Measurements from ENCODE around the gene LYPD3.

LYPD3 gene

GRCh38 chr19:43483281-43483680, 17.9 kb upstream of the LYPD3 start:
- DNase-seq = no peak

- no peak for DNase-seq
Measured at GRCh38 chr19:43482193-43482592, 16.8 kb upstream of the LYPD3 start.

GRCh38 chr19:43481701-43482100, 16.3 kb upstream of the LYPD3 start:
- DNase-seq = no peak

- no peak for DNase-seq
Measured at GRCh38 chr19:43480574-43480973, 15.2 kb upstream of the LYPD3 start.

- no peak for DNase-seq
Measured at GRCh38 chr19:43479961-43480561, 14.7 kb upstream of the LYPD3 start.

GRCh38 chr19:43479226-43479625, 13.8 kb upstream of the LYPD3 start:
- no peak for DNase-seq

- no peak for DNase-seq
Measured at GRCh38 chr19:43478323-43478722, 12.9 kb upstream of the LYPD3 start.

- DNase-seq = peak; percentile 87
Measured at GRCh38 chr19:43476606-43477005, 11.2 kb upstream of the LYPD3 start.

GRCh38 chr19:43474986-43475705, 9.7 kb upstream of the LYPD3 start:
- DNase-seq = peak; percentile 91

GRCh38 chr19:43474487-43474886, 9.1 kb upstream of the LYPD3 start:
- no peak for DNase-seq

- DNase-seq = no peak
Measured at GRCh38 chr19:43471091-43471490, 5.7 kb upstream of the LYPD3 start.

GRCh38 chr19:43470288-43470687, 4.9 kb upstream of the LYPD3 start:
- peak; percentile 63 for DNase-seq

GRCh38 chr19:43469160-43469480, 3.7 kb upstream of the LYPD3 start:
- DNase-seq = no peak

- no peak for DNase-seq
Measured at GRCh38 chr19:43468354-43469159, 3.1 kb upstream of the LYPD3 start.

- peak; percentile 67 for DNase-seq
Measured at GRCh38 chr19:43467730-43468129, 2.3 kb upstream of the LYPD3 start.

- no peak for DNase-seq
Measured at GRCh38 chr19:43467276-43467675, 1.9 kb upstream of the LYPD3 start.

- no peak for DNase-seq
Measured at GRCh38 chr19:43466793-43467192, 1.4 kb upstream of the LYPD3 start.

GRCh38 chr19:43464134-43464775, 1.2 kb downstream of the LYPD3 start:
- DNase-seq = no peak

- peak; percentile 73 for DNase-seq
Measured at GRCh38 chr19:43463381-43464133, 1.9 kb downstream of the LYPD3 start.

GRCh38 chr19:43462785-43463380, 2.5 kb downstream of the LYPD3 start:
- DNase-seq = no peak

GRCh38 chr19:43462383-43462782, 3.0 kb downstream of the LYPD3 start:
- no peak for DNase-seq

GRCh38 chr19:43461303-43461702, 4.1 kb downstream of the LYPD3 start:
- no peak for DNase-seq

All from HCEC 1CT (cell line).